ENCODE data around the gene CRYBG1.

CRYBG1 gene

GRCh38 chr6:106360410-106360988 lies at the start of gene CRYBG1:
CRYBG1 (plus strand) TSS chr6:106360717; CDS start chr6:106360909, 192 bp downstream.
- peak within 1 kb of the TSS; percentile 72 for H3K27ac ChIP-seq
- DNase-seq (ENCODE audit: low read depth, low spot score): no peak

DNA sequence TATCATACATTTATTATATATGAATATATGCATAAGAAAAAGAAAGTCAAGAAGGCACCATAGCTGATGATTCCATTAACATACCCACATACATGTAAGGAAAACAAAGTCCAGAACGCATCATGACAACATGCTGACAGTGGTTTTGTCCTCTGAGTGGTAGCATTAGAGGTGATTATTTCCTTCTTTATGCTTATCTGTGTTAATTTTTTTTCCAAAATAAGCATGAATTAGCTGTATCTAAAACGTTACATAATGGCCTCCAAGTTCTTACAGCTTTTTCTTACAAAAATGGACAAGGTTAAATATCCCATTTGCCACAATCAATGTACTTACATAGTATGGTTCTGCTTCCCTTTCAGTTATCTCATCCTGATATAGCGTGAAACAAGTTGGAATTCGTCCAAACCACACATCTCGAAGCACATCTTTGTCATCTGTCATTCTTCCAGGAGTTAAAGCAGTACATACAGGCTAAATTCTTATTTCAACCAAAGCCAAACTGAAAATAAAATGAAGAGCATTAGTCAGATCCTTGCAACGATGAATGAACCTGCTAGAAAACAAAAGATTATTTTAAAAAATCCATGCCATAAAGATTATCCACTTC lies 44.6 kb upstream of the CRYBG1 start:
- no peak overlapping the region for H3K27ac ChIP-seq
- DNase-seq (ENCODE audit: low read depth, low spot score): no peak

DNA sequence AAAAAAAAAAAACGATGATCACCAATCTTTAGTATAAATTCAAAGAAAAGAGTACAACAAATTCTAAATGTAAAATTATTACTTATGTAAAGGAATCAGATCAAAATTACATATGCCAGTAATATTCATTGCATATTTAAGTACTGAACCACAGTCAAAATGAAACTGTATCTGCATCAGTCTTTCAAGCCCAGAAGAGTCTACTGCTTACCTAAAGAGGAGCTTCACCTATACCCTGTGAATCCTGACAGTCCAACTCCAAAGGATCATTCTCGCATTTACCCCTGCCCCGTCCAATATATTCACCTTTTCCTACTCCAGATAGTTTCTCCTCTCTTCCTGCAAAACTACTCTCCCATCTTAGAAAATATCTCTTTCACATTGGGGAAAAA lies 44.1 kb upstream of the CRYBG1 start:
- DNase-seq (ENCODE audit: low read depth, low spot score): no peak

DNA sequence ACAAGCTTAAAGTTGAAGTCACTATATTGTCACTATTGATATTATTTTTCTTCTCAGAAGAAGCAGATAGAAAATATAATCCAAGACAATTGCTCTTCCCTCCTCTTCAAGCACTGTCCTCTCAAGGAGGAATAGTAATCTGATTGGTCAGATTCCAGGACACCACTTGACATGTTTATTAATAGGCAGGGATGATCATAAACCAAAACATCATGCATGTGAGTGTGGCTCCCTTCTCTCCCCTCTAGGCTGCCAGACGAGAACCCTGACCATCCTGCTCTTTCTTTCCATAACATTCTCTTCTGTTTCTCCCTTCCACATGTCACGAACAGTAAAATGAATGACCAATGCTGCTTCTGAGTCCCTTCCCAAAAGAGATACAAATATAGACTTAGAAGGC lies 42.5 kb upstream of the CRYBG1 start:
- no peak overlapping the region for H3K27ac ChIP-seq

More for the DNA sequence above, 44.1 kb upstream of the CRYBG1 start:
- no peak overlapping the region for H3K27ac ChIP-seq

DNA sequence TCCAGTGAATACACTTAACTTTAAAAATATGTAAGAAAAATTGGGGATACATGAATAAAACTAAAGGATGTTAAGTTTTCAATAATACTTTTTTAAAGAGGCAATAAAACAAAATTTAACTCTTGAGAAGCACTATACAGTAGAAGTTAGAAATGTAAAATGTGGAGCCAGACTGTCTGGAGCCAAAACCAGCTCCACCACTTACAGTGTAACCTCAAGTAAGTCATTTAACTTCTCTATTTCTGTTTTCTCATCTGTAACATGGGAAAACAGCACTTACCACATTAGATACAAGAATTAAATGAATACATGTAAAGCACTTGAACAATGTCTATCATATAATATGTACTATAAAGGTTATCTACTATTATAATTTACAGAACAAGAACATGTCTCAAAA lies 41.7 kb upstream of the CRYBG1 start:
- DNase-seq (ENCODE audit: low read depth, low spot score): no peak
- H3K27ac ChIP-seq: no peak overlapping the region

More for the DNA sequence above, 42.5 kb upstream of the CRYBG1 start:
- DNase-seq (ENCODE audit: low read depth, low spot score): no peak

DNA sequence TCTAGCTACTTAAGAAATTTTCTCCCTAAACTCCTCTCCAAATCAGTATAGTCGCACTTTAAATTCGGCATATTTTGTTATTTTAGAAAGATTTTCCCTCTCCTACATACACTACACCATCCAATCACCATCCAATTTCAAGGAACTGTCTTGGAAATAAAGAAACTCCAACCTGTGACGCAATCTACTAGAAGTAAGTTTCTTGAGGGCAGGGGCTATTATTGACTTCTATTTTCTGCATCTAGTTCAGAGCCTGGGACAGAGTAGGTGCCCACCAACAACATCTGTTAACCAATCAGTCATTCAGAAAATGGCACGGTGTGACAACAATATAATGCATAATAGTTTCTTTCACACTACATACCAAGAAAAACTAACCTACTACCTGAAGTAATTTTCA lies 38.6 kb upstream of the CRYBG1 start:
- H3K27ac ChIP-seq: no peak overlapping the region
- DNase-seq (ENCODE audit: low read depth, low spot score): no peak

DNA sequence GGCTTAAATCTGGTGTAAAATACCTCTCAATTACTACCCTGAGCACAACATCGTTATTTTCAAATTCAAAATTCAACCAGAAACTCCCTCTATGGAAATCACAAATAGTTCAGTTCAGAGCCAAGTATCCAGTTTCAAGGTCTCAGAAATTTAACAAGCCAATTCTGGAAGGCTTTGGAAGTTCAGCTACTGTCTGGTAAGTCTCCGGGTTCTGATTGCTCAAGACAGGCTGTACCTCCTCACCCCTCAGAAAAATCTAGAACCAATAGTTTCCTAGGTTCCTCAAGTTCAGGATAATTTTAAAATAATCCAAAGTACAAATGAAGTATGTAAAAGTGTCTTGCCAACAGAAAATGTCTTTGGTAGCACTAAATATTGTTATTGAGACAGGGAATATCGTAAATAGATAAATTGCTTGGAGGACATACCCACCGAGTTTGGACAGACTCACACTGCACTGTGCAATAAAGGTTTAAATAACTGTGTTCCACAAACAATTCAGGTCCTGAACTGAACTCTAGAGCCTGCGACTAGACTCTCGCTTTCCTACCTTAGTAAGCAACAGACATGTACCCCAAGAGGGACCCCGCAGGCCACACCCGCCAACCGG lies 35.7 kb upstream of the CRYBG1 start:
- peak overlapping the region; percentile 97 for H3K27ac ChIP-seq
- DNase-seq (ENCODE audit: low read depth, low spot score): no peak

- H3K27ac ChIP-seq: peak within 1 kb of the TSS; percentile 97
- DNase-seq (ENCODE audit: low read depth, low spot score): peak; percentile 96
These were observed 35.0 kb upstream of the CRYBG1 start, which contains the start of gene ATG5 for GRCh38 chr6:106325336-106326178. ATG5 (minus strand) TSS chr6:106325760; CDS start chr6:106316208, 9,552 bp downstream.

DNA sequence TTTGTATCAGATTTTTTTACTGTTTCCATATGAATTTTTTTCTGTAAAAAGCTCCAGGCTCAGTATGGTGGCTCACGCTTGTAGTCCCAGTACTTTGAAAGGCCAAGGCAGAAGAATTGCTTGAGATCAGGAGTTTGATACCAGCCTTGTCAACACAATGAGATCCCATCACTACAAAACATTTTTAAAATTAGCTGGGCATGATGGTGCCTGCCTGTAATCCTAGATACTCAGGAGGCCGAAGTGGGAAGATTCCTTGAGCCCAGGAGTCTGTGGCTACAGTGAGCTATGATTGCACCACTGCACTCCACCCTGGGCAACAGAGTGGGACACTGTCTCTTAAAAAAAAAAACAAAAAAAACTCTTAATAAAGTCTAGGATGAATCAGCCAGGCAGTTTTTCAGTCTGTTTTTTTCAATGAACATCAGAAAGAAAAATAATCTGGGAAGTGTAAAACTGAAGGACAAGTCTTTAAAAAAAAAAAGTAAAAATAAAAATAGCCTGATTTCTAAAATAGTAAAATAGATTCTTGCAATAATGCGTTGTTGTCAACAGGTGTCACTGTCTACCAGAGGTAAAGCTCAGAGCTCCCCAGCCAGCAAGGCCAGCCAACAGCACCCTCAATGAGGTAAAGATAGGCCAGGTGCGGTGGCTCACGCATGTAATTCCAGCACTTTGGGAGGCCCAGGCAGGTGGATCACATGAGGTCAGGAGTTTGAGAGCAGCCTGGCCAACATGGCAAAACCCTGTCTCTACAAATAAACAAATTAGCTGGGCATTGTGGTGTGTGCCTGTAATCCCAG lies 25.7 kb upstream of the CRYBG1 start:
- DNase-seq (ENCODE audit: low read depth, low spot score): no peak
- H3K27ac ChIP-seq: no peak overlapping the region

- H3K27ac ChIP-seq: peak overlapping the region; percentile 62
- peak; percentile 63 for DNase-seq (ENCODE audit: low read depth, low spot score)
These were observed 21.0 kb upstream of the CRYBG1 start for GRCh38 chr6:106339334-106340029.

DNA sequence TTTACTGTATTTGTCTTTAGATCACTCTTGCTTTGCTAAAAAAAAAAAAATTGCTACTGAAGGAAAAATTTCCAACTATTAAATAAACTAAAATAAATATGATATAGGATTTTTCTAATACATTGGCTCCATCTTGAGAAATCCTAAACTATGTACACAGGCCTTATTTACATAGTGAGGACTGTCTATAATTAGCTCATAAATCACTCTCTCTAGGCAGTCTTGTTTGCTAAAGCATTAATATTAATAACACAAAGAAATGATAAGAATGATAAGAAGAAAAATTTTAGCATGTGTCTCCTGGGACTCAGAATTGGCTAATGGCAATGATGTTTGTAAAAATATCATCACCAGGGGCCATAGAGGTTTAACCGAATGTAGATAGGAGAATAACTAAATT lies 13.3 kb upstream of the CRYBG1 start:
- no peak for DNase-seq (ENCODE audit: low read depth, low spot score)
- H3K27ac ChIP-seq: no peak overlapping the region

DNA sequence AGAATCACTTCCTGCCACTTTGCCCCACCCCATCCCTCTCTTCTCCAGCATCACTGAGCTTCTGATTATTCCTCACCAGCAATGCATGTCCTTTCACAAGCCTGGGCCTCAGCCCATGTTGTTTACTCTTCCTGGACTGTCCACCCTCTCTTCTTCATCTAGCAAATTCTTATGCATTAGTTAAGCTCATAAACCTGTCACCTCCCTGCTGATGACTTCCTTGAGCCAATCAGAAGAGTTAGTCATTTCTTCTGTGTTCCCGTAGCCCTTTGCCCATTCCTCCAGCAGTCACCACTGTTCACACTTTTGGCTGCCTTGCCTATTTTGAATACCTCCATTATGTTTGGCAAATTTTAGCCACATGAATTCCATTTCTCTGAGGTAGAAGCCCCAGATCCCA lies 4.1 kb upstream of the CRYBG1 start:
- peak overlapping the region; percentile 34 for H3K27ac ChIP-seq

DNA sequence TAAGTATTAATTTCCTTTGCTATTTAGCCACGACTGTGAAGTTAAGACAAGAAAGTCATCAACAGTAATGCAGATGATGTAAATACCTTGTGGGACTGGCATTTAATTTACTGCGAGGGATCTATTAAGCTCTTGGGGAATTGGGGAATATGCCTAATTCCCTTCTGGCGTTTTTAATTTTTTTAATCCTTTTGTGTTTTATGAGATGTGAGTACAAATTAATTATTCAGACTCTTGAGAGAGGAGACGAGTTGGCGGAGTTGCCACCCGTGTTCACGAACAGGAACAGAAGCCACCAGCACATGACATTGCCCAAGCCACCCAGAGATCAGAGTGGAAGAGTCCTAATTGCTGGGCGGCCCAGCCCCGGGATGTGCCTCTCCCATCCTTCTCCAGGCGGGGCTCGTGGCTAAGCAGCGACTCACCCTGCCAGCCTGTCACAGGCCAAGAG lies 533 bp upstream of the CRYBG1 start:
- peak overlapping the region; percentile 72 for H3K27ac ChIP-seq
- no peak for DNase-seq (ENCODE audit: low read depth, low spot score)

More for the DNA sequence above, 4.1 kb upstream of the CRYBG1 start:
- DNase-seq (ENCODE audit: low read depth, low spot score): peak; percentile 55

GRCh38 chr6:106360989-106361430 lies 493 bp downstream of the CRYBG1 start:
- peak overlapping the region; percentile 72 for H3K27ac ChIP-seq
- DNase-seq (ENCODE audit: low read depth, low spot score): no peak

- H3K27ac ChIP-seq: peak overlapping the region; percentile 72
- DNase-seq (ENCODE audit: low read depth, low spot score): no peak
These were observed 3.1 kb downstream of the CRYBG1 start for GRCh38 chr6:106363401-106364138.

DNA sequence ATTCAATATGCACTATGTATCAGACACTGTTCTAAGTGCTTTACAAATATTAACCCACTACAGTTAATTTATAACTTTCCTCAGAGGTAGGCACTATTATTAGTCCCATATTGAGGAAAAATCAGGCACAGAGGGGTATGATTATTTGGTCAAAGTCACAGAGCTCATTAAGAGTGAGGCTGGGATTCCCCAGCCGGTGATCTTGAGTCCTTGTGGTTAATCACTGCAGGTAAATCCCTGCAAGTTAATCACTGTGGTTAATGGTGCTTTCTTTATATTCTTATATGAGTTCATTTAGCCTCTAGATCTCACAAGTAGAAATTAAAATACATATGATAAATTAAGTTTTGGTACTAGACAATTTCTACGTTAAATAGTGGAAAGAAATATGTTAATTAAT lies 9.2 kb downstream of the CRYBG1 start:
- no peak for DNase-seq (ENCODE audit: low read depth, low spot score)
- H3K27ac ChIP-seq: peak overlapping the region; percentile 97

- peak; percentile 69 for DNase-seq (ENCODE audit: low read depth, low spot score)
- peak overlapping the region; percentile 97 for H3K27ac ChIP-seq
These were observed 10.1 kb downstream of the CRYBG1 start for GRCh38 chr6:106370639-106371038.

DNA sequence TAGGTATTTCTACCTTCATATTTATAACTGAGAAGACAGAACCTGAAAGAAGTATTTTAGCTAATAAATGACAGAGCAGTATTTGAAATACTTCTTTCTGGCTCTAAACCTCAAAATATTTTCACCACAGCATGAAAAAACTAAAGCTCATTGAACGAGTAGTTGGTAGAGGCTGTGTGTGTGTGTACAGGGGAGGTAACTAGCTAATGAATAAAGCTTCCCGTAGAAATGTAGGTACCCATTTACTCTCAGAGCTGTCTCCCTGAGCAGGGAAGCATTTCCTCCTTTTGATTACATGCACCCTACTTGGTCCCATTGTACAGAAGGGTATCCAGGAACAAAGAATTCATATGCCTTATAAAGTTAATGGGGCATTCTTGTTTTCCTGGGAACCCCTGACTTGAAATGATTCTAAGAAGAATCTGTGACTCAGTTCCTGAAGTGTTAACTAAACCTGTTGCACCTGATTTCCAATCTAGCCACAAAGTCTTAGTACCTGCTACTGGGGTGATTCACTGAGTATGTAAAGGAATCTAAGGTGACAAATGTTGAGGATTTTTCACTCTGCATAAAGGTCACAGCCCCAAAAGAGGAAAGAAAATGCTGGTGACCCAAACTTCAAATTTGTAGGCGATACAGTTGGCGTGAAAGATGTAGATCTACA lies 12.5 kb downstream of the CRYBG1 start:
- H3K27ac ChIP-seq: peak overlapping the region; percentile 97
- peak; percentile 82 for DNase-seq (ENCODE audit: low read depth, low spot score)
